Glomerular endothelial cell (primary cell): ENCODE data around the gene LRFN3. TPM values are rescaled to one million over a fixed set of nuclear protein-coding genes. Genes with fewer than 3 reads are reported as not detected.
"Not testable (repeated sequence)": the region's sequence is repeated elsewhere in the genome, so short reads cannot be mapped to it uniquely, and the experiment has no call there.

Source experiments
- DNase-seq: peaks from one replicate; pipeline ENCODE4 v3.0.0-alpha.2; 2011; ENCODE audit warnings: low read depth, low spot score; ENCODE audit errors: extremely low read depth
- total RNA-seq: library from RNA; depleted of rRNA; stranded (reverse); fragments of >200 nt; gene quantifications from 2 replicates; pipeline ENCODE4 v1.2.3, GENCODE V29; 2015

LRFN3 gene
- total RNA-seq, 1 donor from 2014 or later = 24.3 TPM

DNA sequence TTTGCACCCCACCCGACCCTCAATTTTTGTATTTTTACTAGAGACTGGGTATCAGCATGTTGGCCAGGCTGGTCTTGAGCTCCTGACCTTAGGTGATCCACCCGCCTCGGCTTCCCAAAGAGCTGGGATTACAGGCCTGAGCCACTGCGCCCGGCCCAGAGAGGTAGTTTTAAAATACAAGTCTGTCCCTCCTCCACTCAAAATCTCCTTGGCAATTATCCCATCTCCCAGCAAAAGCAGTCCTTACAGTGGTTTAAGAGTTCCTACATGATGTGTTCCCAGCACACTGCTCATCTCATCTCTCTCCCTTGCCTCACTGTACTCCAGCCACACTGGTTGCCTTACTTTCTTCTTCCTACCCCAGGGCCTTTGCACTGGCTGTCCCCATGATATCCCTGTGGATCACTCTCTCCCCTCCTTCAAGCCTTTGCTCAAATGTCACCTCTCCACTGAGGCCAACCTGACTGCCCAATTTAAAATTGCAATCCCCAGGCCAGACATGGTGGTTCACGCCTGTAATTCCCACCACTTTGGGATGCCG lies 24.3 kb downstream of the LRFN3 start:
- no peak for DNase-seq

DNA sequence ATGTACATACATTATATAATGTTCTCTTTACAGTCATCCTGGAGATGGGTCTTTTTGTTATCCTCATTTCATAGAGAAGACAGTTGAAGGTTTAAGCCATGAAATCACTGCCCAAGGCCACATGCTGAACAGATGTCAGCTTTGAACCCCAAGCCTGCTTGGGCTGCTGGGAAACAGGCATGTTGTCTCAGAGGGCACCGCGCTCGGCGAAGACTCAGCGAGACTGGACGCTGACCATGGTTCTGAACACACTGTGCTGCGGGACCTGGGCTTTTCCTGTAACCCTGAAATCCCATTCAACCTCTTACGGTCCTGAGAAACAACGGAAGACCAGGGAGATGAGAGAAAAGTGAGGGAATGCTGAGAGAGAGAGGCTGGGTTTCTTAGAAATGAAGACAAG lies 27.3 kb downstream of the LRFN3 start:
- DNase-seq = peak; percentile 22

DNA sequence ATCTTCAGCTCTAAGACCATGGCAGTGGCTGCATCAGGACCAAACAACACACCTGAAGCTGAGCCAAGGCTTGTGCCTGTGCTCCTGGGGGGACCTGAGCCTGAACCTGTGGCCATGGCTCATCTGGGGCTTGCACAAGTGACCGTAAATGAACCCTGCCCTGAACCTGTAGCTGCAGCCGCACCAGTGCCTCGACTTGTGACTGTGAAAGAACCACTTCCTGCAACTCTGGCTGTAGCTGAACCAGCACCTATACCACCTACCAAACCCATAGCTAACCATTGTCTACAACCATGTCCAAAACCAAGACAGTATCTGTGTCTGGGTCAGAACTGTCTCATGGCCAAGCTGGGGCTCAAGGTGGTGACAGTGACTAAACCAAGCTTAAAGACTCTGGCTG lies 30.6 kb downstream of the LRFN3 start:
- no peak for DNase-seq

DNA sequence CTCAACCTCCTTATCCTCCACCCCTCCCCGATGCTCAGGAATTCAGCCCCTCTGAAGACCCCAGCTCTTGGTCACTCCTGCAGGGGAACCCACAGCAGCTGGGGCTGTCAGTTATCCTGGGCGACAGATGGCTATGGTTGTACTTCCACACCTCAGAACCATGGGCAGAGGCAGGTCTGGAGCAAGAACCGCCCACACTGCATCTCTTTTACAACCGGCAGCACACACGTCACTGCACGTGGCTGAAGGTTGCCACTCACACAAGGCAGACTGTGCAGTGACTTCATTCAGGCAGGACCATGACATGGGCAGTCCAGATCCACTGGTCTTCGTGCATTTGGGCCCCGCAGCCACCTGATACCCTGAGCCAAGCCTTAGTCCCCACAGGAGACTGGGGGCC lies 37.3 kb downstream of the LRFN3 start:
- no peak for DNase-seq

DNA sequence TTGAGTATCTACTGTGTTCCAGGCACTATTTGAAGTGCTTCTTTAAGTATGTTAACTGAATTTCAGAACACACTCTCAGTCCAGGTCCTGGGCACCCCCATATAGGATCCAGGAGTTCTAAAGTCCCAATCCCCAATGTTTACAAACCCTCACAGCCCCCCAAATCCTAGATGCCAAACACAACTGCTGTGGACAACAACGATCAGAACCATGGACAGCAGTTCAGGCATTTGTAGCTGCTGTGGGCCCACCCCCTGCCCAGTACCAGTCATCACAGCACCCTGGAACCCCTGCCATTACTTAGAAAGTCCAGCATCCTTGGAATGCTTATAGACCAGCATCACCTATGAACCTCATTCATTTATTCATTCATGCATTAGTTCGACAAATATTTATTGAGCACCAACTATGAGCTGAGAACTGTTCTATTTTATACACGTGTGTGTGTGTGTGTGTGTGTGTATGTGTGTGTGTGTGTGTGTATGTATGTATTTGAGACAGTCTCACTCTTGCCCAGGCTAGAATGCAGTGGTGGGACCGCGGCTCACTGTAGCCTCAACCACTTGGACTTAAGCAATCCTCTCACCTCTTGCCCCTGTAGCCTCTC lies 39.5 kb downstream of the LRFN3 start:
- no peak for DNase-seq

DNA sequence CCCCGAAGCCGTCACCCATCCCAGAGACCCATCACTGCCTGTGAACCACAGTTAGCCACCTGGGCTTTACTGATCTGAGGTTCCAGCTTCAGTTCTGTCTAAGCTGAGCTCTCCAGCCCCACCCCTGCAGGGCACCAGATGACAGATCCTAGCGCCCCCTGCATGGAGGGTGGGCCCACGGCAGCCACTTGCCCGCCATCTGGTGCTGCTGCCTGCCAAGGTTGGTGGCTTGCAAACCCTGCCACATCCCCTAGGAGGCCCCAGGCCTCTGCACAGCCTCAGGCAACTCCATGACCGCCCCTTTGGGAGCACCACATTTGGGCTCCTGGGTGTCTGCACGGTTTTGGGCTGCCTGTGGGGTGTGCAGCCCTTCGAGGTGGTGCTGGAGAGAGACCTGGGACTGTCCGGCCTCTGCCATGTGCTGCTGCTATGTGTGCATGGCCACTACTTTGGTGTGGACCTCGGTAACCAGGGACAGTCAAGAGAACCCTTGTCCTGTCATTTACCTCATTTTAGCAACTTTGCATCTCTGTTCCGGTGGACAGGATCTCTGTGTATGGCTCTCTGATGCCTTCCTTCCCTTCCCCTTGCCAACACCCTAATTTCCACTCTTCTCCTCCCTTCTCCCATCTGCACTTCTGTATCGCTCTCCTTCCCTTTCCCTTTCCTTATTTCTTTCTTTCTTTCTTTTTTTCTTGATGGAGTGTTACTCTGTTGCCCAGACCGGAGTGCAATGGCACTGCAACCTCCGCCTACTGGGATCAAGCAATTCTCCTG lies 41.5 kb downstream of the LRFN3 start:
- no peak for DNase-seq

DNA sequence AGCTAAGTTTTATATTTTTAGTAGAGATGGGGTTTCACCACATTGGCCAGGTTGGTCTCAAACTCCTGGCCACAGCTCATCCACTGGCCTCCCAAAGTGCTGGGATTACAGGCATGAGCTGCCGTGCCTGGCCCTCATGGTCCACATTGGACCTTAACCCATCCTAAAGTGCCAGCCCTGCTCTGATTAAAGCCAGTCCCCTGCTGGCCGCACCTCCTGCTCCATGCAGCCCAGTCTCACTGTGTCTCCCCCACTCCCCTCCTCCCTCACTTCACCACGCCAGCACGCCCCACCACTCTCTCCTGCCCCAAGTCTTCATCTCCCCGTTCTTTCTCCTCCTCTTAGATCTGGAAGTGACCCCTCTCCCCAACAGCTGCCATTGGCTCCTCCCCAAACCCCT lies 42.1 kb downstream of the LRFN3 start:
- no peak for DNase-seq

DNA sequence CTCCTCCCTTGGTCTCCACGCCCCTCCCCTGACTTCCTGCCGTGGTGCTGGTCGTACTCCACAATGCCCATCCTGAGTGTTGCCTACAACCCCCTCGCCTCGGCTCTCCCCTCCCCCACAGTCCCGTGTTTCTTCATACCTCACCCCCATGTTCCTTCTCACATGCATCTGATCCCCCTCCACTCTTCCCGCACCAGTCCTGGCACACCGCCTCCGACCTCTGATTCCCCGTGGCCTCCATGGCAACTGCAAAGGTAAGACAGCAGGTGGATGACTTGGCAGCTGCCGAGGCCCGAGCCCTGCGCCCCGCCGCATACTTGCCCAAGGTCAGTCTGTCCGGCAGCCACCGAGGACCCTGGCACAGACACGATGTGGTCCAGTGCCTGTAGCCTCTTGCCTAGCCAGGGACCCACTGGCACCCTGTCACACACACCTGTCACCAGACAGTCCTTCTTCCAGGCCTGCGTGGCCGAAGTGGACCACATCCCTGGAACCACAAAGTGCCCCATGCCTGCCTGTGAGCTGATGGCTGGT lies 42.7 kb downstream of the LRFN3 start:
- DNase-seq = no peak

DNA sequence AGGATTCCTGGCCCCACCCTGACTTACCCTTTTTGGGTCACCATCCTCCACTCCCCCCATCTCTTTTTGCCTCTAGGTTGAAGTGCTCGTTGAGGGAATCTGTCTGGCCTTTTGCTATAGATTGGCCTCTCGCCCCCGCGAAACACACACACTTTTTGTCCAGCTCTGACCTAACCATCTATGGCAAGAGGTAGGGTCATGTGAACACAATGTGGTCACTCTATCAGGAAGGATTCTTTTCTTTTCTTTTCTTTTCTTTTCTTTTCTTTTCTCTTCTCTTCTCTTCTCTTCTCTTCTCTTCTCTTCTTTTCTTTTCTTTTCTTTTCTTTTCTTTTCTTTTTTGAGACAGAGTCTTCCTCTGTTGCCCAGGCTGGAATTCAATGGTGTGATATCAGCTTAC lies 44.8 kb downstream of the LRFN3 start:
- DNase-seq = not testable (repeated sequence)

DNA sequence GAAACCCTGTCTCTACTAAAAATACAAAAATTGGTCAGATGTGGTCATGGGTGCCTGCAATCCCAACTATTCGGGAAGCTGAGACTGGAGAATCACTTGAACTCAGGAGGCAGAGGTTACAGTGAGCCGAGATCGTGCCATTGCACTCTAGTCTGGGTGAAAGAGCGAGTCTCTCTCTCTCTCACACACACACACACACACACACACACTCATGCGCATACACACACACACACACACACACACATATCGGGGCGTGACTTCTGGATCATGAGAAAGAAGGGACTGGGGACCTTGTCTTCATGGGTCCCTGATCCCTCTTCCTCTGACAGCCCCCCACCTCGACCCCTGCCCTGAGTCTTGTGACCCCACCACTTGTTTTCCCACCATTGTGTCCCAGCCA lies 47.0 kb downstream of the LRFN3 start:
- no peak for DNase-seq

DNA sequence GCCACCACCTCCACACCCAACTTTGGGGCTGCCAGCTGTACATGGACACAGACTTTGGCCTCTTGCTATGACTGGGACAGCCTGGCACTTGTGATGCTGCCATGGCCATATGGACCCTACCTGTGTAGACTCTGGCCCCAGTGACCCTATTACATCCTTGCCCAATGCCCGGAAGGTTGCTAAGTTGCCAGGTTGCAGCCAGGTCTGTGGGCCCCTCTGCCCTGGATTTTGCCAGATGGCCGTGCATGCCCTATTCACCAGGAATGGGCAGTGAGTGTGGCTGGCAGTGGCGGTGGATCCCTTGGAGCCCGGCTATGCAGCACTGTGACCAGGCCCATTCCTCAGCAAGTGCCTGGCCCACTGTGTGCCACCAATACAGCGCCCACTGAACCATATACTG lies 49.9 kb downstream of the LRFN3 start:
- no peak for DNase-seq

DNA sequence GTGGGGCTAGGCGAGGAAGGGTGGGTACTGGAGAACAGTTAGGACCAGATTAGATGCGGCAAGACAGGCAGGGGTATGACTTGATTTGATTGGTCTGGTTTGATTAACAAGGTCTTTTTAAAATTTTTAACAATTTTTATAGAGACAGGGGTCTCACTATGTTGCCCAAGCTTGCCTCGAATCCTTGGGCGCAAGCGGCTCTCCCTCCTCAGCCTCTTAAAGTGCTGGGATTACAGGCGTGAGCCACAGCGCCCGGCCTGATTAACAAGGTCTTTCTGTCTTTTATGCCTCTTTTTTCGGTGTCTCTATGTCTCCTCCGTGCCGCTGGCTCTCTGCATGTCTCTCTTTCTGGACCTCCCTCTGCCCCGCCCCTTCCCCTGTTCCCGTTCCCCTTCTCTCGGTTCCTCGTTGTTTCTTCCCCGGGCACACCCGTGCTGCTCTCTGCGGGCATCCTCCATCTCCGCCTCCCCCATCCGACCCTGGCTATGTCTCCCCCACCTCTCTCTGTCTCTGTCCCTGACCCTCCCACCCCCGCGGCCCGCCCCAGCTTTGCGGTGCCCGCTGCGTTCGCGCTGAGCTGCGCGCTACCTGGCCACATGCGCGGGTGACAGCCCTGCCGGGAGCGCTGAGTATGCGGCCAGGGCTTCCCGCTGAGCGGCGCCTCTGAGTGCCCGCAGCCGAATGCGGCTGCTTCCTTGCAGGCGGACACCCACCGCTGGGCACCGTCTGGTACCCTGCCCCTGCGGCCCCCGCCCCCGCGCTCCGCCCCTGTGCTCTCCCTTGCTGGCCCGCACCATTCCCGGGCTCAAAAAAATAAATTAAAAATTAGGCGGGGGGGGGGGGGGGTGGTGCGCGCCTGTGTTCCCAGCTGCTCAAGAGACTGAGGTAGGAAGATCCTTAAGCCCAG lies 50.7 kb downstream of the LRFN3 start:
- DNase-seq = no peak

DNA sequence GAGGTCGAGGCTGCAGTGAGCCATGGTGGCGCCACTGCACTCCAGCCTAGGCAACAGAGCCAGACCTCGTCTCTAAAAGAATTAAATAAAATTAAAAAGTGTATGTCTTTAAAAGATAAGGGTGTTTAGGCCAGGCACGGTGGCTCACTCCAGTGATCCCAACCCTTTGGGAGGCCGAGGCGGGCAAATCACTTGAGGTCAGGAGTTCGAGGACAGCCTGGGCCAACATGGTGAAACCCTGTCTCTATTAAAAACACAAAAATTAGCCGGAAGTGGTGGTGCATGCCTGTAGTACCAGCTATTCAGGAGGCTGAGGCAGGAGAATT lies 51.4 kb downstream of the LRFN3 start:
- DNase-seq = no peak

DNA sequence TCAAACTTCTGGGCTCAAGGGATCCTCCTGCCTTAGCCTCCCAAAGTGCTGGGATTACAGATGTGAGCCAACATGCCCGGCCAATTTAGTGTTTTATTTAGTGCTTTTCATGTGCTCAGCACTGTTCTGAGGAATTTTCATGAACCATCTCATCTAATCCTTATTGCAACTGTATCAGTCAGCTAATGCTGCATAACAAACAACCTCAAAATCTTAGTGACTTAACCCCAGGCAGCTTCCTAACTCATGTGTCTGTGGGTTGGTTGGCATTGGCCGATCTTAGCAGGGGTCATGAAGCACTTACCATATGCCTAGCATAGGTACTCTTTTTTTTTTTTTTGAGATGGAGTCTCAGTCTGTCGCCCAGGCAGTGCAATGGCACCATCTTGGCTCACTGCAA lies 52.6 kb downstream of the LRFN3 start:
- DNase-seq = no peak

DNA sequence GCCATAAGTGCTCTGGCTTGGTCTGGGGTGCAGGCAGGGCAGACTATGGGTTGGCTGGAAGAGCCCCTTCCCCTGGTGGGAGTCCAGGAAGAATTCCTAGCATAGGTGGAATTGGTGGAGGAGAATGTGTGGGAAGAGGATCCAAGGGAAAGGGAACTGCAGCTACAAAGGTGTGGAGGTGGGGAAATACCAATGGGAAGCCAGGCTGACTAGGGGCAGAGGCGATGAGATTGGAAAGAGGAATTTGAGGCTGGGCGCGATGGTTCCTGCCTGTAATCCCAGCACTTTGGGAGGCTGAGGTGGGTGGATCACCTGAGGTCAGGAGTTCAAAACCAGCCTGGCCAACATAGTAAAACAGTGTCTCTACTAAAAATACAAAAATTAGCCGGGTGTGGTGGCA lies 54.0 kb downstream of the LRFN3 start:
- no peak for DNase-seq

DNA sequence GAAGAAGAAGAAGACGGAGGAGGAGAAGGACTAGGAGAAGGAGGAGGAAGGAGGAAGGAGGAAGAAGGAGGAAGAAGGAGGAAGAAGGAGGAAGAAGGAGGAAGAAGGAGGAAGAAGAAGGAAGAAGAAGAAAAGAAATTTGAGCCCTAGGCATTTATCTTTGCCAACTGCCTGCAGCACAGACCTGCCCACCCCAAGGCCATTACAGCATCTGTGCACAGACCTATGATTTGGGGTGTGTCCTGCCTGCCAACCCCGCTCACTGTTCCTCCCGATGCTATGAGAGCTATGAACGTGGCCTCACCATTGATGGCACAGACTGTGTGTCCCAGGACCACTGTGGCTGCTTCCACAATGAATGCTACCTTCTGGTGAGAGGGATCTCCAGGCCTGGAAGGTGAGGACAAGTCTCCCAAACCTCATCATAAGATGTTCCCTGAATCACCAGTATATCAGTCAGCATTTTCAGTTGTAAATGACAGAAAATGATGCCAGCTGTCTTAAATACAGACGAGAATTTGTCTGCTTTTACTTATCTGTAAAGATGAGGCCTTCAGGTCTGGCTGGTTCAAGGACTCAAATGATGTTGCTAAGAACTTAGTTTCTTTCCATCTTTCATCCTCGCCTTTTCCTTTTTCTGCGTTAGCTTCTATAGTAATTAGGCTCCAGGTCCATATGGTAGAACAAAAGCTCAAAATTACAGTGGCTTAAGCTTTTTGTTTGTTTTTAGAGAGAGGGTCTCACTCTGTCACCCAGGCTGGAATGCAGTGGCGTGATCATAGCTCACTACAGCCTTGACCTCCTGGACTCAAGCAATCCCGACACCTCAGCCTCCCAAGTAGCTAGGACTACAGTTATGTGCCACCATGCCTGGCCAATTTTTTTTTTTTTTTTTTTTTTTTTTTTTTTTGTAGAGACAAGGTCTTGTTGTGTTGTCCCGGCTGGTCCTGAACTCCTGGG lies 54.9 kb downstream of the LRFN3 start:
- no peak for DNase-seq

DNA sequence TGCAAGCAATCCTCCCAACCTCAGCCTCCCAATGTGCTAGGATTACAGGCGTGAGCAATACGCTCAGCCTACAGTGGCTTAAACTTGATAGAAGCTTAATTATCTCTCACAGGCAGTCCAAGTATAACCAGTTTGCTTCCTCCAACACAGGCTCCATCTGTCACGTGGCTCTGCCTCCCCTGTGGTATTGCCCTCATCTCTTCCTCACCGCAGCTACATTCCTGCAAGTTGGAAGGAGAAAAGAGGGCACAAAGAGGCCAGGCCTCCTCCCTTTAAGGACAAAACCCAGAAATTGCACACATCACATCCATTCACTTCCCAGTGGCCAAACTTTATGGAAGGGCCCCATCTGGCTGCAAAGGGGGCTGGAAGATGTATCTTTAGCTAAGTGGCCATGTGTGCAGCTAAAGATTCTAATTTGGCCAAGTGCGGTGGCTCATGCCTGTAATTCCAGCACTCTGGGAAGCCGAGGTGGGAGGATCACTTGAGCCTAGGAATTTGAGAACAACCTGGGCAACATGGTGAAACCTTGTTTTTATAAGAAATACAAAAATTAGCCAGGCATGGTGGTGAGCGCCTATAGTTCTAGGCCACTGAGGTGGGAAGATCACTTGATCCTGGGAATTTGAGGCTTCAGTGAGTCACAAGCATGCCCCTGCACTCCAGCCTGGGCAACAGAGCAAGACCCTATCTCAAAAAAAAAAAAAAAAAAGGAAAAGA lies 55.7 kb downstream of the LRFN3 start:
- no peak for DNase-seq

DNA sequence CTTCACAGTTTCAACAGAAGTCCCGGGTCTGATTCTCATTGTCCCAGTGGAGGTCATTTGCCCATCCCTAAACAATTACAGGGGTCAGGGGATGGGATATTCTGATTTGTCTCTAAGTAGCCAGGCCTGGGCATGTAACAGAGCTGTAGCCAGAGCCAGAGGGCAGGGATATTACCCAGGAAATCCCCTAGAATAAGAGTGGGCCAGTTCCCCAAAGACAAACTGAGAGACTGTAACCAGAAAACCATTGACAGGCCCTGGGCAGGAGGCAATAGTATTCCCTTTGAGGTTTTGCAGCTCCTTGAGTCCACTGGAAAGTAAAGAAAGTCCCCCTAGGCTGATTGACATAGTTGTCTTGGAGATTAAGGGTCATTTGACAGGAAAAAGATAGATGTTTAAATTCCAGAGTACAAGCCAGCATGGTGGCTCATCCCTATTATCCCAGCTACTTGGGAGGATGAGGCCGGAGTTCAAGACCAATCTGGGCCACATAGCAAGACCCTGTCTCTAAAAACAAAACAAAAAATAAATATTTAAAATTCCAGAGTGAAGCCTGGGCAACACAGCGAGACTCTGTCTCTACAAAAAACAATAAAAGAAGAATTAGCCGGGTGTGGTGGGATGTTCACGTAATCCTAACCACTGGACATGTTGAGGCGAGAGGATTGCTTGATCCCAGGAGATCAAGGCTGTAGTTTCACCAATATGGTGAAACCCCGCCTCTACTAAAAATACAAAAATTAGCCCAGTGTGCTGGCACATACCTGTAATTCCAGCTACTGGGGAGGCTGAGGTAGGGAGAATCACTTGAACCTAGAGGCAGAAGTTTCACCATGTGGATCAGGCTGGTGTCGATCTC lies 57.0 kb downstream of the LRFN3 start:
- no peak for DNase-seq
